Adrenal gland (tissue), 5 donors: Measurements from ENCODE around the gene ICAM2.

ENCODE experiments used
- POLR2A ChIP-seq, 2 donors: fragments of 450-650 bp; IDR thresholded peaks; one replicate each; pipeline ENCODE4 v1.6.1; 2017; ENCODE audit warnings: antibody characterized with exemption in 2 of 2, mild to moderate bottlenecking in 2 of 2, moderate library complexity in 1 of 2
- TF ChIP-seq, protein P1 (sequence below), 6 experiments: fragments of 450-650 bp in 4 of 6; fragments of 200-600 bp in 2 of 6; sonication (generic) in 1 of 6; IDR thresholded peaks; 1 replicate in 5 of 6; 2 replicates in 1 of 6; pipeline versions ENCODE4 v1.5.1 to v1.8.0; 2016 to 2021; ENCODE audit warnings: antibody characterized with exemption in 6 of 6, mild to moderate bottlenecking in 2 of 6, moderate library complexity in 1 of 6
- donor health status: DM: no; HTN: no; CAD: no.

GRCh38 chr17:64055183-64056142 is 35.0 kb upstream of the ICAM2 start:
- TF ChIP-seq, protein P1, sequence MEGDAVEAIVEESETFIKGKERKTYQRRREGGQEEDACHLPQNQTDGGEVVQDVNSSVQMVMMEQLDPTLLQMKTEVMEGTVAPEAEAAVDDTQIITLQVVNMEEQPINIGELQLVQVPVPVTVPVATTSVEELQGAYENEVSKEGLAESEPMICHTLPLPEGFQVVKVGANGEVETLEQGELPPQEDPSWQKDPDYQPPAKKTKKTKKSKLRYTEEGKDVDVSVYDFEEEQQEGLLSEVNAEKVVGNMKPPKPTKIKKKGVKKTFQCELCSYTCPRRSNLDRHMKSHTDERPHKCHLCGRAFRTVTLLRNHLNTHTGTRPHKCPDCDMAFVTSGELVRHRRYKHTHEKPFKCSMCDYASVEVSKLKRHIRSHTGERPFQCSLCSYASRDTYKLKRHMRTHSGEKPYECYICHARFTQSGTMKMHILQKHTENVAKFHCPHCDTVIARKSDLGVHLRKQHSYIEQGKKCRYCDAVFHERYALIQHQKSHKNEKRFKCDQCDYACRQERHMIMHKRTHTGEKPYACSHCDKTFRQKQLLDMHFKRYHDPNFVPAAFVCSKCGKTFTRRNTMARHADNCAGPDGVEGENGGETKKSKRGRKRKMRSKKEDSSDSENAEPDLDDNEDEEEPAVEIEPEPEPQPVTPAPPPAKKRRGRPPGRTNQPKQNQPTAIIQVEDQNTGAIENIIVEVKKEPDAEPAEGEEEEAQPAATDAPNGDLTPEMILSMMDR (IDR thresholded peaks at IDR 0.05) = peak in 1 of 6 experiments; percentile 10
- no peak for TF ChIP-seq POLR2A (IDR thresholded peaks at IDR 0.05)
